Lung (tissue), 12 donors: Measurements from ENCODE around the gene EPS8L3. TPM values are rescaled to one million over a fixed set of nuclear protein-coding genes. Genes with fewer than 3 reads are reported as not detected.

ENCODE experiments used
- ATAC-seq: fragments of 200-7000 bp; cut with Tn5 transposase; one replicate; pipeline ENCODE4 v1.9.1; 2020; ENCODE audit warnings: moderate number of reproducible peaks; ENCODE audit not compliant: insufficient read depth, low FRiP score
- DNase-seq, 3 donors: peaks; one replicate each; pipeline ENCODE4 v3.0.0-alpha.2; 2013 to 2017
- H3K27ac ChIP-seq, 2 donors: one replicate each; pipeline ENCODE4 v1.5.1; 2013; ENCODE audit warnings: mild to moderate bottlenecking in 2 of 2, moderate library complexity in 2 of 2, control low read depth in 1 of 2, inconsistent platforms in 1 of 2, low read depth in 1 of 2, low read length in 1 of 2
- H3K27me3 ChIP-seq, 3 donors: one replicate each; pipeline ENCODE4 v1.5.1; 2013; ENCODE audit warnings: low read length in 2 of 3; ENCODE audit not compliant: control insufficient read depth in 3 of 3, insufficient read depth in 3 of 3
- H3K36me3 ChIP-seq, 4 donors: one replicate each; pipeline ENCODE4 v1.5.1; 2013; ENCODE audit warnings: low read length in 4 of 4, mild to moderate bottlenecking in 1 of 4, moderate library complexity in 1 of 4; ENCODE audit not compliant: control insufficient read depth in 4 of 4, insufficient read depth in 4 of 4
- H3K4me1 ChIP-seq, 5 donors: one replicate each; pipeline ENCODE4 v1.5.1; 2013; ENCODE audit warnings: low read length in 5 of 5, mild to moderate bottlenecking in 2 of 5, moderate library complexity in 1 of 5; ENCODE audit not compliant: control insufficient read depth in 5 of 5, insufficient read depth in 5 of 5
- H3K4me3 ChIP-seq: one replicate; pipeline ENCODE4 v1.5.1; 2013; ENCODE audit warnings: mild to moderate bottlenecking, control low read depth, moderate library complexity
- H3K9ac ChIP-seq, 2 donors: one replicate each; pipeline ENCODE4 v1.5.1; 2013; ENCODE audit warnings: low read length in 2 of 2, control low read depth in 1 of 2; ENCODE audit not compliant: insufficient read depth in 1 of 2
- H3K9me3 ChIP-seq, 4 donors: one replicate each; pipeline ENCODE4 v1.5.1; 2013; ENCODE audit warnings: low read length in 3 of 4, mild to moderate bottlenecking in 1 of 4, moderate library complexity in 1 of 4; ENCODE audit not compliant: control insufficient read depth in 4 of 4, insufficient read depth in 3 of 4
- WGBS, 2 donors: extraction: QIAGEN DNeasy Blood & Tissue Kit; methylation state at CpG; one replicate each; pipeline ENCODE4 v1.1.7; 2013; 5-methylcytosine and 5-hydroxymethylcytosine counted together
- polyA plus RNA-seq, 2 donors: library from polyadenylated mRNA; stranded (reverse); fragments of 200-250 nt; gene quantifications; one replicate each; pipeline ENCODE4 v1.2.1, GENCODE V29; 2013
- total RNA-seq, 2 donors: library from RNA; depleted of rRNA in 1 of 2; stranded (reverse); fragments of >200 nt in 1 of 2; gene quantifications; one replicate each; pipeline ENCODE4 v1.2.1, GENCODE V29; 2014 to 2021
- TF ChIP-seq, protein P1 (sequence below): IDR thresholded peaks from 2 replicates; pipeline ENCODE4 v1.5.1; 2012; ENCODE audit warnings: mild to moderate bottlenecking; ENCODE audit errors: control extremely low read depth, extremely low read depth
- donor health status: control.
- donor health status: control.
- donor health status: Bipolar disorder and iron deficiency.
- donor health status: healthy.
- donor health status: DM: yes; HTN: yes; CAD: no.

Gene EPS8L3
- total and polyA plus RNA-seq, 4 donors: 0.10 to 0.52 TPM; not detected in 2

DNA sequence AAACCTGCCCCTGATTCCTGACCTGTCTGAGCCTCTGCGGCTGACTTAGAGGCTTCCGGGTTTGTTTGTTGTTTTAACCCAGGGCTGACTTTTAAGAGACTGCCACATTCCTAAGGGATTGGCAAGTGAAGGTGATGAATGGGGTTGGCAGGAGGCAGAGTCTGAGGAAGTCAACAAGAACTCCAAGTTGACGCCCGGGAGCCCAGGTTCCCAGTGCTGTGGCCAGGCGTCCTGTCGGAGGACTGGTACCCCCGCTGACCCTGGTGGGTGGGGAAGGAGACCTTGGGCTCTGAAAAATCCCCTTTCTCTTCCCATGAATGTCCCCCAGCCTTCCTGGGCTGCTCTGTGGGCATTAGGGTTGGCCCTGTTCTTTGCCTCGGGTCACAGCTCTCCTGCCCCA lies 19.7 kb upstream of the EPS8L3 start:
- TF ChIP-seq, protein P1, sequence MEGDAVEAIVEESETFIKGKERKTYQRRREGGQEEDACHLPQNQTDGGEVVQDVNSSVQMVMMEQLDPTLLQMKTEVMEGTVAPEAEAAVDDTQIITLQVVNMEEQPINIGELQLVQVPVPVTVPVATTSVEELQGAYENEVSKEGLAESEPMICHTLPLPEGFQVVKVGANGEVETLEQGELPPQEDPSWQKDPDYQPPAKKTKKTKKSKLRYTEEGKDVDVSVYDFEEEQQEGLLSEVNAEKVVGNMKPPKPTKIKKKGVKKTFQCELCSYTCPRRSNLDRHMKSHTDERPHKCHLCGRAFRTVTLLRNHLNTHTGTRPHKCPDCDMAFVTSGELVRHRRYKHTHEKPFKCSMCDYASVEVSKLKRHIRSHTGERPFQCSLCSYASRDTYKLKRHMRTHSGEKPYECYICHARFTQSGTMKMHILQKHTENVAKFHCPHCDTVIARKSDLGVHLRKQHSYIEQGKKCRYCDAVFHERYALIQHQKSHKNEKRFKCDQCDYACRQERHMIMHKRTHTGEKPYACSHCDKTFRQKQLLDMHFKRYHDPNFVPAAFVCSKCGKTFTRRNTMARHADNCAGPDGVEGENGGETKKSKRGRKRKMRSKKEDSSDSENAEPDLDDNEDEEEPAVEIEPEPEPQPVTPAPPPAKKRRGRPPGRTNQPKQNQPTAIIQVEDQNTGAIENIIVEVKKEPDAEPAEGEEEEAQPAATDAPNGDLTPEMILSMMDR: no peak
- H3K9ac ChIP-seq: no peak overlapping the region
- WGBS, 2 donors: 33 to 75% methylated on average over 8 of the region's 8 CpGs
- H3K27me3 ChIP-seq: no peaks in the 10 kb centered on the region
- ATAC-seq (peak; percentile 42), DNase-seq (peak in 1 of 3 donors; percentile 59)
- no peak overlapping the region for H3K4me3 ChIP-seq
- H3K9me3 ChIP-seq: peaks cover 0 to 2% (median 0%) of the 10 kb centered on the region in 4 donors
- H3K4me1 ChIP-seq: peaks cover 0 to 35% (median 15%) of the 10 kb centered on the region in 5 donors
- no peaks in the 10 kb centered on the region for H3K36me3 ChIP-seq
- peak overlapping the region in 1 of 2 donors; percentile 54 for H3K27ac ChIP-seq

GRCh38 chr1:109782927-109783326 lies 19.2 kb upstream of the EPS8L3 start:
- Histone ChIP-seq H3K9ac (no peak overlapping the region), H3K27ac (peak overlapping the region in 1 of 2 donors; percentile 54), H3K27me3 (no peaks in the 10 kb centered on the region), H3K4me3 (no peak overlapping the region), H3K9me3 (peaks cover 0 to 2% (median 0%) of the 10 kb centered on the region in 4 donors), H3K4me1 (peaks cover 0 to 35% (median 15%) of the 10 kb centered on the region in 5 donors), H3K36me3 (no peaks in the 10 kb centered on the region)
- TF ChIP-seq, protein P1: no peak
- WGBS, 2 donors: 90 to 95% methylated on average over 4 of the region's 4 CpGs
- ATAC-seq (no peak), DNase-seq (no peak)

GRCh38 chr1:109782514-109782913 lies 18.8 kb upstream of the EPS8L3 start:
- Histone ChIP-seq H3K9me3 (peaks cover 0 to 2% (median 0%) of the 10 kb centered on the region in 4 donors), H3K27ac (no peak overlapping the region), H3K4me3 (no peak overlapping the region), H3K4me1 (peaks cover 0 to 35% (median 15%) of the 10 kb centered on the region in 5 donors), H3K27me3 (no peaks in the 10 kb centered on the region), H3K36me3 (no peaks in the 10 kb centered on the region), H3K9ac (no peak overlapping the region)
- ATAC-seq (no peak), DNase-seq (peak in 1 of 3 donors; percentile 42)
- TF ChIP-seq, protein P1: no peak
- WGBS, 2 donors: 66 to 87% methylated on average over 1 of the region's 1 CpG

GRCh38 chr1:109781806-109782205 lies 18.1 kb upstream of the EPS8L3 start:
- Histone ChIP-seq H3K9ac (no peak overlapping the region), H3K27ac (no peak overlapping the region), H3K9me3 (peaks cover 0 to 2% (median 0%) of the 10 kb centered on the region in 4 donors), H3K27me3 (no peaks in the 10 kb centered on the region), H3K4me1 (peaks cover 0 to 37% (median 15%) of the 10 kb centered on the region in 5 donors), H3K36me3 (no peaks in the 10 kb centered on the region), H3K4me3 (no peak overlapping the region)
- TF ChIP-seq, protein P1: no peak
- 51 to 71% methylated on average over 2 of the region's 2 CpGs for WGBS, 2 donors
- DNase-seq (peak in 2 of 3 donors; percentile 49 to 64), ATAC-seq (no peak)
